PFSK-1 (cell line): ENCODE results near the gene TK2.

ENCODE experiments used
- FOXP2 ChIP-seq: optimal IDR thresholded peaks from 2 replicates; pipeline ENCODE3; 2011; ENCODE audit warnings: borderline replicate concordance, control low read depth, inconsistent platforms; ENCODE audit not compliant: insufficient read depth; ENCODE audit errors: extremely low read length, extremely low read depth
- POLR2AphosphoS5 ChIP-seq: IDR thresholded peaks from 2 replicates; pipeline ENCODE4 v1.6.1; 2012; ENCODE audit warnings: low read depth, mild to moderate bottlenecking, control low read depth, low read length, moderate library complexity
- REST ChIP-seq, 2 experiments: IDR thresholded peaks; 2 replicates each; pipeline versions ENCODE4 v1.6.1 to v1.8.0; 2011 to 2012; ENCODE audit warnings: low read depth in 2 of 2, low read length in 2 of 2, control low read depth in 1 of 2, inconsistent platforms in 1 of 2, mild to moderate bottlenecking in 1 of 2, moderate library complexity in 1 of 2; ENCODE audit not compliant: insufficient read depth in 1 of 2
- SIN3A ChIP-seq: IDR thresholded peaks from 2 replicates; pipeline ENCODE4 v1.6.1; 2012; ENCODE audit warnings: mild to moderate bottlenecking, low read length, moderate library complexity, borderline replicate concordance; ENCODE audit not compliant: insufficient read depth
- TAF1 ChIP-seq: IDR thresholded peaks from 2 replicates; pipeline ENCODE4 v1.6.1; 2012; ENCODE audit warnings: low read length, control low read depth, borderline replicate concordance; ENCODE audit not compliant: insufficient read depth

Gene TK2

GRCh38 chr16:66489385-66489784 lies 60.5 kb downstream of the TK2 start:
- no peak for TF ChIP-seq SIN3A
- no peak for TF ChIP-seq POLR2AphosphoS5
- TF ChIP-seq FOXP2 = no peak
- no peak for TF ChIP-seq REST (IDR thresholded peaks at IDR 0.05; ENCODE audit: insufficient read depth in 1 of 2, low read depth in 2 of 2, low read length in 2 of 2)
- no peak for TF ChIP-seq TAF1

- TF ChIP-seq FOXP2 (no peak), POLR2AphosphoS5 (no peak), TAF1 (no peak), REST (IDR thresholded peaks at IDR 0.05; ENCODE audit: insufficient read depth in 1 of 2, low read depth in 2 of 2, low read length in 2 of 2) (no peak), SIN3A (no peak)
Measured at GRCh38 chr16:66488505-66488904, 61.4 kb downstream of the TK2 start.

GRCh38 chr16:66487580-66488275 lies 62.2 kb downstream of the TK2 start:
- TF ChIP-seq TAF1 = no peak
- TF ChIP-seq SIN3A = no peak
- TF ChIP-seq FOXP2 = no peak
- no peak for TF ChIP-seq REST (IDR thresholded peaks at IDR 0.05; ENCODE audit: insufficient read depth in 1 of 2, low read depth in 2 of 2, low read length in 2 of 2)
- no peak for TF ChIP-seq POLR2AphosphoS5

- TF ChIP-seq TAF1 = no peak
- TF ChIP-seq FOXP2 = no peak
- TF ChIP-seq SIN3A = no peak
- TF ChIP-seq POLR2AphosphoS5 = no peak
- TF ChIP-seq REST (IDR thresholded peaks at IDR 0.05; ENCODE audit: insufficient read depth in 1 of 2, low read depth in 2 of 2, low read length in 2 of 2) = no peak
Measured at GRCh38 chr16:66486773-66487579, 62.9 kb downstream of the TK2 start.
